Frontal cortex (tissue), 4 donors: ENCODE results near the gene PRG2. TPM values are rescaled to one million over a fixed set of nuclear protein-coding genes. Genes with fewer than 3 reads are reported as not detected.
A peak's percentile ranks its signal among the peaks of the same experiment; 100 is the strongest.

Experiments
- DNase-seq, 2 donors: peaks; one replicate each; pipeline ENCODE4 v3.0.0; 2012; ENCODE audit warnings: low spot score in 2 of 2
- FAIRE-seq: peaks from 2 replicates; lab custom pipeline; 2012; peaks lifted over from hg19 to GRCh38; lab: Jason Lieb, UNC
- total RNA-seq: library from RNA; depleted of rRNA; stranded (reverse); fragments of >200 nt; gene quantifications from one replicate; pipeline ENCODE4 v1.2.3, GENCODE V29; 2014
- donor health status: control.
- donor health status: control.
- donor health status: control.

Gene PRG2
- total RNA-seq, 1 donor from 2014 or later: not detected

- no peak for DNase-seq
- no peak for FAIRE-seq
These were observed 9.6 kb upstream of the PRG2 start for GRCh38 chr11:57399972-57400578.

DNA sequence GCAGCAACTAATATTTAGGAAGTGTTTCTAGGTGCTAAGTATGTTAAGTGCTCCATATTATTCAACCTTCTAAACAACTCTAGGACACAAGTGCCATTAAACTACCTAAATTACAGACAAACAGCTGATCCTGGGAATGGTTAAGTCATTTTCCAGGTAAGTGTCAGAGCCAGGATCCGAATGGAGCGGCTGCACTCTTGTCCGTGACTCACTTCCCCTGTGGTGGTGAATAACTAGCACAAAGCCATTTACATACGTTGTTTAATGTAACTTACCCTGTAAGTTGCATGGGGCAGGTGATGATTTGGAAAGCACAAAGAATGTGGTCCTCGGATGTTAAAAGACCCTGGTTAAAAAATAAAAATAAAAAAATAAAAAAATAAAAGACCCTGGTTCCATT, 8.8 kb upstream of the PRG2 start:
- DNase-seq: no peak
- no peak for FAIRE-seq

- no peak for DNase-seq
- no peak for FAIRE-seq
These were observed 7.0 kb upstream of the PRG2 start for GRCh38 chr11:57397394-57397990.

GRCh38 chr11:57396744-57397143, 6.3 kb upstream of the PRG2 start:
- no peak for FAIRE-seq

GRCh38 chr11:57395905-57396623, 5.6 kb upstream of the PRG2 start:
- no peak for DNase-seq
- FAIRE-seq: no peak

More at GRCh38 chr11:57396744-57397143, 6.3 kb upstream of the PRG2 start:
- DNase-seq: no peak

- DNase-seq (no peak), FAIRE-seq (no peak)
These were observed 3.9 kb upstream of the PRG2 start for GRCh38 chr11:57394203-57394965.

DNA sequence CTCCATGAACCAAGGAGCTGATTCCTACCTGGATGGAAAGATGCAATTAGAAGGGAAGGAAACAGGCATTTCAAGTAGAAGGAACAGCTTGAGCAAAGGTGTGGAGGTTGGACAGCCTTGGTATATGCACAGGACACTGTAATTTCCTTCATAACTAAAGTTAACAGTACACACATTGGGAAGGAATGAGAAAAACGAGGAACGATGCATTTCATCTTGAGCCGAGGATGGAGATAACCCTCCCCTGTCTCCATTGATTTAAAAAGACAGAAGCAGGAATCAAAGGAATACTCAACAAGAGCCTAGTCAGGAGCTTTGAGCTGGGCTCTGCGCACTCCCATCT, 2.3 kb upstream of the PRG2 start:
- FAIRE-seq (no peak), DNase-seq (no peak)

- FAIRE-seq (no peak), DNase-seq (no peak)
These were observed 1.8 kb upstream of the PRG2 start for GRCh38 chr11:57392066-57392762.

- DNase-seq (no peak), FAIRE-seq (no peak)
These were observed 1.1 kb upstream of the PRG2 start for GRCh38 chr11:57391539-57391938.

- FAIRE-seq (no peak), DNase-seq (no peak)
These were observed 661 bp upstream of the PRG2 start for GRCh38 chr11:57391111-57391510.

DNA sequence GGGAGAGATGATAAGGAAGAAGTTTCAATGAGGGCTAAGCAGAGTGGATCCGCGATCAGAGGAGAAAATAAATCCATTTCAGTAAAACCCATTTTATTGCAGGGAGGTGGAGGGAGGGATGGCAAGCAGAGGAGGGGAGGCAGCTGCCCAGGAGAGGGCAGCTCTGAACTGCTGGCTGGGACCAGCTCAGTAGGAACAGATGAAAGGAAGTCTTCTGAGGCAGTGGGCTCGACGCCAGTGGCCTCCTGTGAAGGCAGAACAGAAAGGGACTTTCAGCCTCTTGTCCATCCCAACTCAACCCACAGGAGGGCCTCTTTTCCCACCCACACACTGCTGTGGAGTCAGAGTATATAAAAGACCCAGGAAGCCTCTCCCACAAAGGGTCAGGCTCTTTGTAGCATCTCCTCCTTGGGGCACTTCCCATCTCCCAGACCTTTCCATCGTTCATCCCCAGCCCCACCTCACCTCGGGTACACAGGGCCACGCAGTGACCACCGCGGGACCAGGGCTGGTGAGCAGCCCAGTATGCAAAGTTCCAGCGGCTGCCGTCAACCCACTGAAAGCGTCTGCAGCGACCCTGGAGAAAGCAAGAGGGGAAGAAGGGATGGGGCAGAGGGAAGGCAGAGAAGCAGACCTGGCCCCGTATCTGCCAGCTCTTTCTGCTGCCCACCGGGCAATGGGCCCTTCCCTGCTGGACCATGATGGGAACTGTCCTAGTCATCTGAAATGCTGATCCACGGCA, 3.0 kb downstream of the PRG2 start:
- DNase-seq: peak in 1 of 2 donors; percentile 46
- no peak for FAIRE-seq

- FAIRE-seq: no peak
These were observed 4.1 kb downstream of the PRG2 start for GRCh38 chr11:57386178-57386940.

GRCh38 chr11:57380975-57381374, 9.5 kb downstream of the PRG2 start, which contains the start of gene PRG3:
Gene PRG3 (minus strand): TSS chr11:57381150. CDS start chr11:57380708, 442 bp downstream.
- FAIRE-seq: no peak

More at GRCh38 chr11:57386178-57386940, 4.1 kb downstream of the PRG2 start:
- no peak for DNase-seq

GRCh38 chr11:57379732-57380131, 10.7 kb downstream of the PRG2 start:
- no peak for DNase-seq
- FAIRE-seq: no peak

More at GRCh38 chr11:57380975-57381374, 9.5 kb downstream of the PRG2 start, which contains the start of gene PRG3:
- DNase-seq: no peak

GRCh38 chr11:57378186-57378585, 12.3 kb downstream of the PRG2 start:
- DNase-seq (no peak), FAIRE-seq (no peak)

DNA sequence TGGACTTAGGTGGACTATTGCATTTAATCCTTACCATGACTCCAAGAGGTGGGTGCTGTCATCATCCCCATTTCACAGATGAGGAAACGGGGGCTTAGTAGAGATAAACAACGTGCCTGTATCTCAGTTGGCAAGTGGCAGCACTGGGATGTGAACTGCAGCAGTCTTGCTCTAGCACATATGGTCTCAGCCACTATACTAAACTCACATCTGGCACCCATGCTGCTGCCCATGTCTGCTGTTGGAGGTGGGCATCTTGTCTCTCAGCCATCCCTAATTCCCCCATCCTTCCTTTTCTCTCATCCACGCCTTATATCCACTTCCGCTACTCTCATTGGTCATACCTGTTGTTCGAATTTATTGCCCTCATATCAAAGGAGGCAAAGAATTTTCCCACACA, 13.3 kb downstream of the PRG2 start:
- no peak for FAIRE-seq
- no peak for DNase-seq

GRCh38 chr11:57376095-57377090, 14.1 kb downstream of the PRG2 start:
- FAIRE-seq: no peak
- DNase-seq: no peak
